GM12878 (cell line): Measurements from ENCODE around the gene ABHD6. TPM values are rescaled to one million over a fixed set of nuclear protein-coding genes. Genes with fewer than 3 reads are reported as not detected.
A peak's percentile ranks its signal among the peaks of the same experiment; 100 is the strongest.

Source experiments
- ASH2L ChIP-seq: fragments of 300-600, 200-600 bp; sonication (generic); IDR thresholded peaks from 2 replicates; pipeline ENCODE4 v1.6.1; 2017; ENCODE audit warnings: low read depth, mild to moderate bottlenecking, borderline replicate concordance
- BCLAF1 ChIP-seq: fragments of 450-650 bp; IDR thresholded peaks from 2 replicates; pipeline ENCODE4 v1.6.1; 2017; ENCODE audit warnings: antibody characterized with exemption, mild to moderate bottlenecking, moderate library complexity
- CBX5 ChIP-seq: sonication (generic); IDR thresholded peaks from 2 replicates; pipeline ENCODE4 v1.6.1; 2016; ENCODE audit warnings: low read depth, moderate library complexity, mild to moderate bottlenecking, inconsistent platforms
- HCFC1 ChIP-seq: fragments of 150-350 bp; IDR thresholded peaks from 2 replicates; pipeline ENCODE4 v1.6.1; 2014; ENCODE audit warnings: low read length
- HDAC2 ChIP-seq: fragments of 200-600 bp; sonication (generic); IDR thresholded peaks from 2 replicates; pipeline ENCODE4 v1.6.1; 2017
- HDAC6 ChIP-seq: fragments of 200-600 bp; sonication (generic); IDR thresholded peaks from one replicate; pipeline ENCODE4 v1.8.0; 2017; ENCODE audit warnings: antibody characterized with exemption; ENCODE audit not compliant: unreplicated experiment
- IRF4 ChIP-seq: IDR thresholded peaks from 2 replicates; pipeline ENCODE4 v1.6.1; 2011; ENCODE audit warnings: low read depth, low read length
- MEF2A ChIP-seq: IDR thresholded peaks from 2 replicates; pipeline ENCODE4 v1.6.1; 2011; ENCODE audit warnings: low read depth, mild to moderate bottlenecking, low read length, moderate library complexity; ENCODE audit not compliant: insufficient read depth
- NRF1 ChIP-seq: conservative IDR thresholded peaks from 2 replicates; pipeline ENCODE4 v1.6.1; 2011; ENCODE audit warnings: mild to moderate bottlenecking, low read depth, low read length, improper control_type of control experiment
- RAD21 ChIP-seq: IDR thresholded peaks from 2 replicates; pipeline ENCODE4 v1.6.1; 2011; ENCODE audit warnings: mild to moderate bottlenecking, low read depth, low read length, moderate library complexity; ENCODE audit not compliant: insufficient read depth
- RELB ChIP-seq: fragments of 450-650 bp; IDR thresholded peaks from 2 replicates; pipeline ENCODE4 v1.6.1; 2017; ENCODE audit warnings: low read depth, mild to moderate bottlenecking, moderate library complexity
- RFX5 ChIP-seq: IDR thresholded peaks from 2 replicates; pipeline ENCODE4 v1.6.1; 2011; ENCODE audit warnings: low read depth, low read length, improper control_type of control experiment
- SPI1 ChIP-seq: IDR thresholded peaks from 2 replicates; pipeline ENCODE4 v1.6.1; 2011; ENCODE audit warnings: low read depth, mild to moderate bottlenecking, low read length, moderate library complexity, borderline replicate concordance; ENCODE audit not compliant: insufficient read depth
- SREBF2 ChIP-seq: IDR thresholded peaks from 2 replicates; pipeline ENCODE4 v1.6.1; 2012; ENCODE audit warnings: mild to moderate bottlenecking, low read length
- SUZ12 ChIP-seq: fragments of 200-600 bp; sonication (generic); IDR thresholded peaks from one replicate; pipeline ENCODE4 v1.6.1; 2018; ENCODE audit warnings: antibody characterized with exemption, mild to moderate bottlenecking; ENCODE audit not compliant: unreplicated experiment
- USF1 ChIP-seq: IDR thresholded peaks from 2 replicates; pipeline ENCODE4 v1.6.1; 2011; ENCODE audit warnings: borderline replicate concordance, low read depth, mild to moderate bottlenecking, moderate library complexity, mixed read lengths, low read length; ENCODE audit not compliant: insufficient read depth; ENCODE audit errors: extremely low read length
- YBX1 ChIP-seq: fragments of 450-650 bp; IDR thresholded peaks from 2 replicates; pipeline ENCODE4 v1.6.1; 2016; ENCODE audit warnings: antibody characterized with exemption
- ZBTB40 ChIP-seq: fragments of 450-650 bp; IDR thresholded peaks from 2 replicates; pipeline ENCODE4 v1.6.1; 2016; ENCODE audit warnings: mild to moderate bottlenecking, moderate library complexity, borderline replicate concordance
- ZNF207 ChIP-seq: fragments of 450-650 bp; IDR thresholded peaks from 2 replicates; pipeline ENCODE4 v1.6.1; 2014; ENCODE audit warnings: antibody characterized with exemption, mild to moderate bottlenecking, borderline replicate concordance
- ZZZ3 ChIP-seq: IDR thresholded peaks from 2 replicates; pipeline ENCODE4 v1.6.1; 2011; ENCODE audit warnings: low read depth; ENCODE audit not compliant: control insufficient read depth, insufficient read length
- polyA plus RNA-seq, 11 experiments: library from polyadenylated mRNA; depleted of rRNA in 4 of 11; unstranded in 6 of 11; stranded (reverse) in 5 of 11; fragments of >200 nt; fragmentation: Nextera tagmentation in 4 of 11; fragmentation: Illumina TruSeq in 1 of 11; extraction: Ambion mirVana in 4 of 11; extraction: Trizol in 1 of 11; gene quantifications; 1 replicate in 1 of 11; 2 replicates in 10 of 11; pipeline versions ENCODE4 v1.2.1 to v1.2.3, GENCODE V29; 2011 to 2016; ENCODE audit warnings: inconsistent platforms in 2 of 11, missing spikeins in 2 of 11, low read depth in 1 of 11
- total RNA-seq, 4 experiments: library from RNA; depleted of rRNA in 3 of 4; stranded (reverse); fragments of >200 nt in 3 of 4; fragmentation: Illumina TruSeq in 1 of 4; extraction: Trizol in 1 of 4; gene quantifications; 2 replicates each; pipeline versions ENCODE4 v1.2.1 to v1.2.3, GENCODE V29; 2013 to 2021

ABHD6 gene
- total and polyA plus RNA-seq, 10 of the 15 experiments (the other 5 are each of a cell fraction or from before 2014, with no cell fraction given): 1.4 to 33.2 (median 3.2) TPM

GRCh38 chr3:58237238-58237940 is at the start of gene ABHD6 (continued):
- no peak for TF ChIP-seq HCFC1
- no peak for TF ChIP-seq ASH2L
- TF ChIP-seq YBX1: no peak
- no peak for TF ChIP-seq BCLAF1
- TF ChIP-seq RFX5: no peak
- peak; percentile 3; the same call in 1 of the 2 replicates for TF ChIP-seq SPI1
- TF ChIP-seq NRF1: no peak
- TF ChIP-seq ZZZ3: no peak
- TF ChIP-seq ZNF207: no peak
- TF ChIP-seq IRF4: no peak
- TF ChIP-seq RAD21: peak; percentile 61
- TF ChIP-seq USF1: no peak
- no peak for TF ChIP-seq ZBTB40
- TF ChIP-seq HDAC2: no peak
- TF ChIP-seq CBX5: peak; percentile 88
- TF ChIP-seq MEF2A: no peak
- no peak; the same call in 1 of the 2 replicates for TF ChIP-seq RELB
- TF ChIP-seq SREBF2: no peak
- no peak for TF ChIP-seq SUZ12
- TF ChIP-seq HDAC6: no peak
